Measurements from ENCODE around the gene CAMK1D. TPM values are rescaled to one million over a fixed set of nuclear protein-coding genes. Genes with fewer than 3 reads are reported as not detected.

The CAMK1D gene
- total RNA-seq, 1 experiment from 2014 or later, result 6.0 TPM

GRCh38 chr10:12409161-12409560 is 59.8 kb downstream of the CAMK1D start:
- Histone ChIP-seq H3K27me3 (ENCODE audit: insufficient read depth, low read depth) (no peaks in the 10 kb centered on the region), H3K36me3 (ENCODE audit: low read depth) (no peaks in the 10 kb centered on the region), H2AFZ (no peak overlapping the region), H3K4me3 (no peak overlapping the region), H3K79me2 (ENCODE audit: low read depth) (no peaks in the 10 kb centered on the region), H3K9me2 (ENCODE audit: insufficient read depth) (no peaks in the 10 kb centered on the region), H3K4me2 (no peak overlapping the region), H3K9me3 (ENCODE audit: insufficient read depth, low read depth) (no peaks in the 10 kb centered on the region), H3F3A (ENCODE audit: insufficient read depth, low read depth) (no peaks in the 10 kb centered on the region), H3K4me1 (replicated peaks; ENCODE audit: insufficient read depth) (no peaks in the 10 kb centered on the region), H3K27ac (no peak overlapping the region), H4K20me1 (ENCODE audit: insufficient read depth) (no peaks in the 10 kb centered on the region)
- no TSS peak for BruUV-seq (replicated peaks)
- intact Hi-C loops (cut with micrococcal nuclease; ENCODE audit: unreplicated experiment), result no loop called here
- ChIA-PET CTCF (no interaction called here), POLR2A (ENCODE audit: unreplicated experiment) (no interaction called here)
- DNase-seq, result no peak
- no peak for TF ChIP-seq CTCF (conservative IDR thresholded peaks at IDR 0.05)
- TF ChIP-seq EZH2 (IDR thresholded peaks at IDR 0.05; ENCODE audit: low read depth), result no peak

- no peak overlapping the region for H3K4me3 ChIP-seq
- H3K4me1 ChIP-seq (replicated peaks; ENCODE audit: insufficient read depth), result no peaks in the 10 kb centered on the region
- intact Hi-C loops (cut with micrococcal nuclease; ENCODE audit: unreplicated experiment), result no loop called here
- no peaks in the 10 kb centered on the region for H3K9me2 ChIP-seq (ENCODE audit: insufficient read depth)
- no TSS peak for BruUV-seq (replicated peaks)
- no peaks in the 10 kb centered on the region for H3F3A ChIP-seq (ENCODE audit: insufficient read depth, low read depth)
- TF ChIP-seq EZH2 (IDR thresholded peaks at IDR 0.05; ENCODE audit: low read depth) (no peak), CTCF (conservative IDR thresholded peaks at IDR 0.05) (no peak)
- no peak overlapping the region for H2AFZ ChIP-seq
- POLR2A ChIA-PET (ENCODE audit: unreplicated experiment), result no interaction called here
- H3K36me3 ChIP-seq (ENCODE audit: low read depth), result no peaks in the 10 kb centered on the region
- no peak overlapping the region for H3K27ac ChIP-seq
- H3K9me3 ChIP-seq (ENCODE audit: insufficient read depth, low read depth), result no peaks in the 10 kb centered on the region
- DNase-seq, result no peak
- CTCF ChIA-PET, result no interaction called here
- H3K4me2 ChIP-seq, result no peak overlapping the region
- H4K20me1 ChIP-seq (ENCODE audit: insufficient read depth), result no peaks in the 10 kb centered on the region
- H3K79me2 ChIP-seq (ENCODE audit: low read depth), result no peaks in the 10 kb centered on the region
- H3K27me3 ChIP-seq (ENCODE audit: insufficient read depth, low read depth), result no peaks in the 10 kb centered on the region
These were observed 60.3 kb downstream of the CAMK1D start for GRCh38 chr10:12409613-12410012.

GRCh38 chr10:12412666-12413368 is 63.5 kb downstream of the CAMK1D start:
- BruUV-seq (replicated peaks), result no TSS peak
- TF ChIP-seq CTCF (conservative IDR thresholded peaks at IDR 0.05) (no peak), EZH2 (IDR thresholded peaks at IDR 0.05; ENCODE audit: low read depth) (no peak)
- H3K9me2 ChIP-seq (ENCODE audit: insufficient read depth), result no peaks in the 10 kb centered on the region
- no peak overlapping the region for H3K4me2 ChIP-seq
- no peak overlapping the region for H3K4me3 ChIP-seq
- DNase-seq, result no peak
- ChIA-PET POLR2A (ENCODE audit: unreplicated experiment) (no interaction called here), CTCF (no interaction called here)
- no peaks in the 10 kb centered on the region for H3K79me2 ChIP-seq (ENCODE audit: low read depth)
- no peak overlapping the region for H2AFZ ChIP-seq
- no peaks in the 10 kb centered on the region for H3F3A ChIP-seq (ENCODE audit: insufficient read depth, low read depth)
- no peaks in the 10 kb centered on the region for H3K9me3 ChIP-seq (ENCODE audit: insufficient read depth, low read depth)
- no peaks in the 10 kb centered on the region for H3K4me1 ChIP-seq (replicated peaks; ENCODE audit: insufficient read depth)
- no peaks in the 10 kb centered on the region for H3K36me3 ChIP-seq (ENCODE audit: low read depth)
- H3K27ac ChIP-seq, result no peak overlapping the region
- intact Hi-C loops (cut with micrococcal nuclease; ENCODE audit: unreplicated experiment), result no loop called here
- H3K27me3 ChIP-seq (ENCODE audit: insufficient read depth, low read depth), result no peaks in the 10 kb centered on the region
- H4K20me1 ChIP-seq (ENCODE audit: insufficient read depth), result no peaks in the 10 kb centered on the region

All from PC-9 (cell line).